Measurements from ENCODE around the gene F7. TPM values are rescaled to one million over a fixed set of nuclear protein-coding genes. Genes with fewer than 3 reads are reported as not detected.
A peak's percentile ranks its signal among the peaks of the same experiment; 100 is the strongest.

Gene F7
- total and polyA plus RNA-seq, 7 donors = 0.36 TPM; not detected in 6

DNA sequence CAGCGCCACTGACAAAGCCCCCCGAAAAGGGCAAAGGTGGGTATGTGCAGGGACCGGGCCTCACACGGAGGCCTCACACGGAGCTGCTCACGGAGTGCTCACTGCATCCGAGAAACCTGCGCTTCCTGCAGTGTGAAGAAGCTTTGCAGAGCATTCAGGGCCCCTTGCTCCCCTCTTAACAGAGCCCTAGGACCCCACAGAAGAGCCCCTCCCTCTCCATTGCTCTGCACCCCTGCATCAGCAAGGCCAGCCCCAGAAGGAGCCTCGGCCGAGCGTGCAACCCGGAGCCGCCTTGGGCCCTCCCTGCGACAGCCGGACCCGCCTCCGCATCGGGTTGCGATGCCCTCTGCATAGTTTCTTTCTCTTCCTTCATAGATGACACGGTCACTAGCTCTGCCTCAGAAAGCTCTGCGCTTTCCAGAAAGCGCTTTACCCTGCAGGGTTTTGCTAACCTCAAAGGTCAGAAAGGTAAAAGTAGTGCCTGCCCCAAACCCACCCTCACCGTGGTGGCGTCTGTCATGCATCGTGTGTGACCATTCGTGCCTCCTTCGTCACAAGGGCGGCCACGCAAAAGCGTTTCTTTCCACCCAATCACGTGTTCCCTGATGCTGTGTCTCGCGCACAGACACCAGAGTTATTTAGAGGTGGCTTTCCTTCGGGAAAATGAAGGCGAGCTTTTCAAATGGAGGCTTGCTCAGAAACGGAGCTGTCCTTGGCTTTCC, 15.7 kb upstream of the F7 start:
- H3K27me3 ChIP-seq = peaks cover 0 to 19% (median 0%) of the 10 kb centered on the region in 3 donors
- intact Hi-C loops (cut with DNase I) = no loop called here
- no peaks in the 10 kb centered on the region for H3K9me3 ChIP-seq
- H3K27ac ChIP-seq = no peak overlapping the region
- TF ChIP-seq, protein P1, sequence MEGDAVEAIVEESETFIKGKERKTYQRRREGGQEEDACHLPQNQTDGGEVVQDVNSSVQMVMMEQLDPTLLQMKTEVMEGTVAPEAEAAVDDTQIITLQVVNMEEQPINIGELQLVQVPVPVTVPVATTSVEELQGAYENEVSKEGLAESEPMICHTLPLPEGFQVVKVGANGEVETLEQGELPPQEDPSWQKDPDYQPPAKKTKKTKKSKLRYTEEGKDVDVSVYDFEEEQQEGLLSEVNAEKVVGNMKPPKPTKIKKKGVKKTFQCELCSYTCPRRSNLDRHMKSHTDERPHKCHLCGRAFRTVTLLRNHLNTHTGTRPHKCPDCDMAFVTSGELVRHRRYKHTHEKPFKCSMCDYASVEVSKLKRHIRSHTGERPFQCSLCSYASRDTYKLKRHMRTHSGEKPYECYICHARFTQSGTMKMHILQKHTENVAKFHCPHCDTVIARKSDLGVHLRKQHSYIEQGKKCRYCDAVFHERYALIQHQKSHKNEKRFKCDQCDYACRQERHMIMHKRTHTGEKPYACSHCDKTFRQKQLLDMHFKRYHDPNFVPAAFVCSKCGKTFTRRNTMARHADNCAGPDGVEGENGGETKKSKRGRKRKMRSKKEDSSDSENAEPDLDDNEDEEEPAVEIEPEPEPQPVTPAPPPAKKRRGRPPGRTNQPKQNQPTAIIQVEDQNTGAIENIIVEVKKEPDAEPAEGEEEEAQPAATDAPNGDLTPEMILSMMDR (IDR thresholded peaks at IDR 0.05) = no peak
- TF ChIP-seq POLR2AphosphoS5 (IDR thresholded peaks at IDR 0.05) (no peak), EP300 (IDR thresholded peaks at IDR 0.05) (no peak), POLR2A (IDR thresholded peaks at IDR 0.05) (no peak)
- H3K4me3 ChIP-seq = no peak overlapping the region
- no peaks in the 10 kb centered on the region for H3K4me1 ChIP-seq
- DNase-seq = peak; percentile 52
- 88 to 92% methylated on average over 36 of the region's 36 CpGs for WGBS, 2 donors
- no peaks in the 10 kb centered on the region for H3K36me3 ChIP-seq

DNA sequence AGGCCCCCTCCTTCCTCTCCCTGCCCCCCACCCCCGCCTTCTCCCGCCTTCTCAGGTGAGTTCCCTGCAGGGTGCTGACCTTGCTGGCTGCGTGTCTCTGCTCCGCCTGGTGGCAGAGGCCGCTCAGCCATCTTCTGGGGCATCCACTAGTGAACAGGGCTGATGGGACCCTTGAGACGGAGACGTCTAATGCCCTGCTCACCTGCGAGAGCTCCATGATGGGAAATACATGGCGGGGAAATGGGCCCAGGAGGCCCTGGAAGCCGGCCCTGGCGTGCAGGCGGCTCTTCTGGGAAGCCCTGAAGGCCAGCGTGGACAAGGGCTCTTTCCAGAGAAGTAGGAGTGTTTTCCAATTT, 15.2 kb upstream of the F7 start:
- TF ChIP-seq POLR2A (IDR thresholded peaks at IDR 0.05) (no peak), EP300 (IDR thresholded peaks at IDR 0.05) (no peak), POLR2AphosphoS5 (IDR thresholded peaks at IDR 0.05) (no peak)
- TF ChIP-seq, protein P1 (IDR thresholded peaks at IDR 0.05) = no peak
- DNase-seq = peak; percentile 50
- no peaks in the 10 kb centered on the region for H3K4me1 ChIP-seq
- H3K27me3 ChIP-seq = peaks cover 0 to 19% (median 0%) of the 10 kb centered on the region in 3 donors
- intact Hi-C loops (cut with DNase I) = no loop called here
- WGBS, 2 donors = 93 to 94% methylated on average over 13 of the region's 13 CpGs
- H3K27ac ChIP-seq = no peak overlapping the region
- no peak overlapping the region for H3K4me3 ChIP-seq
- H3K36me3 ChIP-seq = no peaks in the 10 kb centered on the region
- H3K9me3 ChIP-seq = no peaks in the 10 kb centered on the region

GRCh38 chr13:113090806-113091205, 14.8 kb upstream of the F7 start:
- Histone ChIP-seq H3K27ac (no peak overlapping the region), H3K4me3 (no peak overlapping the region), H3K27me3 (peaks cover 0 to 20% (median 0%) of the 10 kb centered on the region in 3 donors), H3K4me1 (no peaks in the 10 kb centered on the region), H3K36me3 (no peaks in the 10 kb centered on the region), H3K9me3 (no peaks in the 10 kb centered on the region)
- WGBS, 2 donors = 93 to 95% methylated on average over 24 of the region's 24 CpGs
- peak; percentile 37 for DNase-seq
- intact Hi-C loops (cut with DNase I) = no loop called here
- TF ChIP-seq, protein P1 (IDR thresholded peaks at IDR 0.05) = no peak
- TF ChIP-seq POLR2A (IDR thresholded peaks at IDR 0.05) (no peak), EP300 (IDR thresholded peaks at IDR 0.05) (no peak), POLR2AphosphoS5 (IDR thresholded peaks at IDR 0.05) (no peak)

DNA sequence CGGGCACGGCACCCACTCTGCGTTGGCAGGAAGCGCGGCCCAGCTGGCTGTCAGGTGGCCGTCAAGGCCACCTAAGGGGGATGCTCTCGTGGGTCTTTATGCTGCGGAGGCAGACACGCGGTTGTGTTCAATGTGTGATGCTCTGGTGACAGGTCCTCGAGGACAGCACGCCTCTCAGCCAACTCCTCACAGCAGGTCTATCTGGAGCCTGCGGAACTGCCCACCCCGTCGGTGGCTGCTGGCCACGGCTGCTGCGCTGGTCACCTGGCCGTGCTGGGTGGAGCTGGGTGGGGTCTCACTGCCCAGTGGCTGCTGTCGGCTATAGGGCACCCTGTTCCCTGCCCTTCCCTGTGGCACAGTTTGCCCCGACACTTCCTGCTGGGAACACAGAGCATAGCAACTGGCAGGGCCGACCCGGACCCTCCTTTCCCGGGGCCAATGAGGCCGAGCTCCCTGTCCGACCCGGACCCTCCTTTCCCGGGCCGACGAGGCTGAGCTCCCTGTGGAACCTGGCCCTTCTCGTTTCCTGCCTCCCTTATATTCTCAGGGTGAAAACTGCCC, 14.3 kb upstream of the F7 start:
- intact Hi-C loops (cut with DNase I) = no loop called here
- Histone ChIP-seq H3K9me3 (no peaks in the 10 kb centered on the region), H3K4me1 (no peaks in the 10 kb centered on the region), H3K36me3 (no peaks in the 10 kb centered on the region), H3K4me3 (no peak overlapping the region), H3K27ac (no peak overlapping the region), H3K27me3 (peaks cover 0 to 24% (median 1%) of the 10 kb centered on the region in 3 donors)
- peak; percentile 48 for DNase-seq
- TF ChIP-seq POLR2AphosphoS5 (IDR thresholded peaks at IDR 0.05) = no peak
- TF ChIP-seq POLR2A (IDR thresholded peaks at IDR 0.05) = no peak
- TF ChIP-seq, protein P1 (IDR thresholded peaks at IDR 0.05) = no peak
- no peak for TF ChIP-seq EP300 (IDR thresholded peaks at IDR 0.05)
- 89 to 90% methylated on average over 30 of the region's 30 CpGs for WGBS, 2 donors

Data from sigmoid colon (tissue), 7 donors.